Hepatocyte (in vitro differentiated cells): Measurements from ENCODE around the gene THAP8. TPM values are rescaled to one million over a fixed set of nuclear protein-coding genes. Genes with fewer than 3 reads are reported as not detected.

Source experiments
- DNase-seq: peaks from one replicate; pipeline ENCODE4 v3.0.0-alpha.2; 2016; ENCODE audit warnings: low spot score
- H2AFZ ChIP-seq: fragments of 200-600 bp; sonication (generic); 2 replicates; pipeline ENCODE4 v1.6.0; 2016; ENCODE audit warnings: antibody characterized with exemption, mild to moderate bottlenecking
- H3K27ac ChIP-seq: fragments of 200-600 bp; sonication (generic); 2 replicates; pipeline ENCODE4 v1.5.1; 2016; ENCODE audit warnings: mild to moderate bottlenecking
- H3K27me3 ChIP-seq: fragments of 200-600 bp; sonication (generic); 2 replicates; pipeline ENCODE4 v1.6.1; 2016
- H3K36me3 ChIP-seq: fragments of 200-600 bp; sonication (generic); replicated peaks from 2 replicates; pipeline ENCODE4 v1.5.1; 2016; ENCODE audit warnings: low read depth; ENCODE audit not compliant: insufficient read depth
- H3K4me1 ChIP-seq: fragments of 200-600 bp; sonication (generic); 2 replicates; pipeline ENCODE4 v1.5.1; 2016; ENCODE audit warnings: mild to moderate bottlenecking, moderate library complexity; ENCODE audit not compliant: insufficient read depth
- H3K4me2 ChIP-seq: fragments of 200-600 bp; sonication (generic); 2 replicates; pipeline ENCODE4 v1.6.0; 2016
- H3K4me3 ChIP-seq: fragments of 200-600 bp; sonication (generic); 2 replicates; pipeline ENCODE4 v1.5.1; 2016; ENCODE audit warnings: mild to moderate bottlenecking
- H3K79me2 ChIP-seq: fragments of 200-600 bp; sonication (generic); 2 replicates; pipeline ENCODE4 v1.6.0; 2017; ENCODE audit warnings: mild to moderate bottlenecking
- H3K9me2 ChIP-seq: fragments of 200-600 bp; sonication (generic); replicated peaks from 2 replicates; pipeline ENCODE4 v1.6.0; 2017; ENCODE audit warnings: mild to moderate bottlenecking; ENCODE audit not compliant: insufficient read depth
- H3K9me3 ChIP-seq: fragments of 200-600 bp; sonication (generic); 2 replicates; pipeline ENCODE4 v1.5.1; 2016; ENCODE audit warnings: low read depth, mild to moderate bottlenecking
- H4K20me1 ChIP-seq: fragments of 200-600 bp; sonication (generic); 2 replicates; pipeline ENCODE4 v1.6.0; 2016; ENCODE audit warnings: mild to moderate bottlenecking; ENCODE audit not compliant: insufficient read depth, poor library complexity, severe bottlenecking
- CTCF ChIP-seq: fragments of 200-600 bp; sonication (generic); IDR thresholded peaks from 2 replicates; pipeline ENCODE4 v1.5.1; 2016; ENCODE audit warnings: antibody characterized with exemption, mild to moderate bottlenecking; ENCODE audit not compliant: poor library complexity
- EZH2 ChIP-seq: fragments of 200-600 bp; sonication (generic); IDR thresholded peaks from 2 replicates; pipeline ENCODE4 v1.6.1; 2016; ENCODE audit warnings: antibody characterized with exemption, mild to moderate bottlenecking, borderline replicate concordance
- EZH2phosphoT487 ChIP-seq: fragments of 200-600 bp; sonication (generic); IDR thresholded peaks from one replicate; pipeline ENCODE4 v1.6.1; 2018; ENCODE audit warnings: antibody characterized with exemption, mild to moderate bottlenecking, low read depth, moderate library complexity; ENCODE audit not compliant: unreplicated experiment, severe bottlenecking
- WGBS: methylation state at CpG from one replicate; pipeline ENCODE4 v1.1.6; 2016; ENCODE audit warnings: low lambda C conversion rate; ENCODE audit errors: missing lambda C conversion rate; 5-methylcytosine and 5-hydroxymethylcytosine counted together
- polyA plus RNA-seq: library from polyadenylated mRNA; unstranded; fragments of >200 nt; fragmentation: Nextera tagmentation; extraction: Ambion mirVana; gene quantifications from 2 replicates; pipeline ENCODE4 v1.2.1, GENCODE V29; 2016
- total RNA-seq: library from RNA; depleted of rRNA; stranded (reverse); fragments of >200 nt; gene quantifications from 2 replicates; pipeline ENCODE4 v1.2.3, GENCODE V29; 2014

THAP8 gene
- total and polyA plus RNA-seq, 2 experiments from 2014 or later: 4.5 to 23.1 TPM

GRCh38 chr19:36100476-36100875, 46.4 kb upstream of the THAP8 start:
- TF ChIP-seq EZH2 (no peak), CTCF (no peak), EZH2phosphoT487 (no peak)
- DNase-seq: no peak
- Histone ChIP-seq H3K9me3 (no peaks in the 10 kb centered on the region), H3K9me2 (no peaks in the 10 kb centered on the region), H3K4me3 (no peak overlapping the region), H3K27me3 (no peaks in the 10 kb centered on the region), H3K4me1 (no peaks in the 10 kb centered on the region), H3K36me3 (no peaks in the 10 kb centered on the region), H2AFZ (no peak overlapping the region), H3K4me2 (no peak overlapping the region), H4K20me1 (no peaks in the 10 kb centered on the region), H3K27ac (no peak overlapping the region), H3K79me2 (no peaks in the 10 kb centered on the region)
- WGBS: 93% methylated on average over 5 of the region's 5 CpGs

DNA sequence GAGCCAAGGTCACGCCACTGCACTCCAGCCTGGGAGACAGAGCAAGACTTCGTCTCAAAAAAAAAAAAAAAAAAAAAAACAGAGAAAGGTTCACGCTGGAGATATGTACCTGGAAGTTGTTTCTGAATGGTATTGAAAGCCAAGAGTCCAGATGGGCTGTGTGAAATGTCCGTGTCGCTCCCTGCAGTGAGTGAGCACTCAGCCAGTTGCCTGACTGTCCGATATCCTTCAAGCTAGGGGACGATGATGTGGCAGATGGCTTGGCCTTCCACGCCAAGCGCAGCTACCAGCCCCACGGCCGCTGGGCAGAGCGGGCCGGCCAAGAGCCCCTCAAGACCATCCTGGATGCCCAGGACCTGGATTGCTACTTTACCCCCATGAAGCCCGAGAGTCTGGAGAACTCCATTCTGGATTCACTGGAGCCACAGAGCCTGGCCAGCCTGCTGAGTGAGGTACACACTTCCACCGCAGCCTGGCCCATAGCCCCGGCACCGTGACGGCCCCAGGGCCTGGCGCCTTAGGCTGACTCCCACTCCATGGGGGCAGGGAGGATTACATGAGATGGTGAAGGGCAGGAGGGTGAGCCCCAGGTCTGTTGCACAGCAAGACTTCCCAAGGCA, 45.2 kb upstream of the THAP8 start:
- Histone ChIP-seq H3K9me2 (no peaks in the 10 kb centered on the region), H3K4me2 (no peak overlapping the region), H3K36me3 (no peaks in the 10 kb centered on the region), H3K79me2 (no peaks in the 10 kb centered on the region), H3K9me3 (no peaks in the 10 kb centered on the region), H3K4me1 (no peaks in the 10 kb centered on the region), H3K4me3 (no peak overlapping the region), H3K27me3 (no peaks in the 10 kb centered on the region), H3K27ac (no peak overlapping the region), H4K20me1 (no peaks in the 10 kb centered on the region), H2AFZ (no peak overlapping the region)
- no peak for DNase-seq
- 93% methylated on average over 19 of the region's 19 CpGs for WGBS
- no peak for TF ChIP-seq EZH2phosphoT487
- TF ChIP-seq EZH2: no peak
- TF ChIP-seq CTCF: no peak

DNA sequence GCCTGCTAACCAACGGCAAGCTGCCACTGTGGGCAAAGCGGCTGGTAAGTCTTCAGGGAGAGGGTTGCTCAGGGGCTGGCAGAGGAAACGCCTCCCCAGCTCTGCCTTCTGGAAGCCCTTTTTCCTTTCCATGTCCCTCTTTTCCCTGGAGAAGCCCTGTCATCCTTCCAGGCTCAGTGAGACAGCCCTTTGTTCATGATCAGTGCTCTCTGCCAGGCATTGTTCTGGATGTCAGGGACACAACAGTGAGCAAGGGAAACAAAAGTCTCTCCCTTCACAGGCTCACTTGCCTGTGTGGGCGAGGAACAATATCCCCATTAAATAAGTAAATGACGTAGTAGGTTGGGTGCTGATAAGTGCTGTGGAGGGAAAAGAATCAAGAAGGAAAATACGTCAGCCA, 43.0 kb upstream of the THAP8 start:
- no peak for DNase-seq
- no peaks in the 10 kb centered on the region for H3K36me3 ChIP-seq
- no peak overlapping the region for H3K4me3 ChIP-seq
- H3K4me1 ChIP-seq: no peaks in the 10 kb centered on the region
- TF ChIP-seq EZH2: no peak
- TF ChIP-seq CTCF: no peak
- TF ChIP-seq EZH2phosphoT487: no peak
- H2AFZ ChIP-seq: no peak overlapping the region
- H3K27me3 ChIP-seq: no peaks in the 10 kb centered on the region
- H3K9me2 ChIP-seq: no peaks in the 10 kb centered on the region
- no peaks in the 10 kb centered on the region for H3K79me2 ChIP-seq
- H3K4me2 ChIP-seq: no peak overlapping the region
- no peaks in the 10 kb centered on the region for H3K9me3 ChIP-seq
- no peaks in the 10 kb centered on the region for H4K20me1 ChIP-seq
- no peak overlapping the region for H3K27ac ChIP-seq
- WGBS: 99% methylated on average over 6 of the region's 6 CpGs

DNA sequence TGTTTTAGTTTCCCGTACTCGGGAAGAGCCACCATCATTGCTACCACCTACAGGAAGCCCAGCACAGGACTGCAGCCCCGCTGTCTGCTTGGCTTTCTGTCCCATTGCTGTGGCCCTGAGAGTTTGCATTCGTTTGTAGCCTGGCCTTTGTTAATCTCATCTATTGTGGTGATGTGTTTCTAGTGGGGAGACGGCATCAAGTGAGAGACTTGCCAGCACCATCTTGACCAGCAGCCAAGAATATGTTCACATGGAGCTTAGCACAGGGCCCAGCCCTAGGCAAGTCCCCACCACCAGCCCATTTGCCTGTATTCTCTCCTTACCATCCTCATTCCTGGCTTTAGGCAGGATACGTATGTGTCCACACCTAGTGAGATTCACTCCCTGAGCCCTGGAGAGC, 39.6 kb upstream of the THAP8 start:
- DNase-seq: no peak
- Histone ChIP-seq H3K4me3 (no peak overlapping the region), H3K27me3 (no peaks in the 10 kb centered on the region), H3K27ac (no peak overlapping the region), H4K20me1 (no peaks in the 10 kb centered on the region), H3K36me3 (no peaks in the 10 kb centered on the region), H3K4me1 (no peaks in the 10 kb centered on the region), H3K79me2 (no peaks in the 10 kb centered on the region), H3K9me3 (no peaks in the 10 kb centered on the region), H2AFZ (no peak overlapping the region), H3K9me2 (no peaks in the 10 kb centered on the region), H3K4me2 (no peak overlapping the region)
- 91% methylated on average over 6 of the region's 6 CpGs for WGBS
- TF ChIP-seq CTCF: no peak
- TF ChIP-seq EZH2: no peak
- TF ChIP-seq EZH2phosphoT487: no peak
